HG03095 (cell line): Measurements from ENCODE around the gene SNW1.
A peak's percentile ranks its signal among the peaks of the same experiment; 100 is the strongest.
"Not testable (repeated sequence)": the region's sequence is repeated elsewhere in the genome, so short reads cannot be mapped to it uniquely, and the experiment has no call there.

ENCODE experiments used
- ATAC-seq: cut with Tn5 transposase; IDR thresholded peaks from one replicate; pipeline ENCODE4 v1.9.1; 2021; ENCODE audit warnings: moderate library complexity; ENCODE audit not compliant: unreplicated experiment

The SNW1 gene

GRCh38 chr14:77760381-77761204, at the start of gene SNW1:
Gene SNW1 (minus strand): TSS chr14:77761156. CDS start chr14:77761127, 29 bp downstream.
- ATAC-seq: peak; percentile 91

GRCh38 chr14:77809011-77809410, 48.1 kb upstream of the SNW1 start:
- ATAC-seq: no peak

GRCh38 chr14:77808250-77808649, 47.3 kb upstream of the SNW1 start:
- ATAC-seq: no peak

- ATAC-seq: no peak
Observed at GRCh38 chr14:77805706-77806105, 44.8 kb upstream of the SNW1 start.

- ATAC-seq: no peak
Observed at GRCh38 chr14:77804592-77804991, 43.6 kb upstream of the SNW1 start.

GRCh38 chr14:77800814-77801213, 39.9 kb upstream of the SNW1 start:
- ATAC-seq: no peak

- peak; percentile 90 for ATAC-seq
Observed at GRCh38 chr14:77799863-77800730, 39.1 kb upstream of the SNW1 start, which contains the start of gene ADCK1. Gene ADCK1 (plus strand): TSS chr14:77800109. CDS start chr14:77818979, 18,870 bp downstream.

- not testable (repeated sequence) for ATAC-seq
Observed at GRCh38 chr14:77799456-77799855, 38.5 kb upstream of the SNW1 start.

GRCh38 chr14:77794357-77794756, 33.4 kb upstream of the SNW1 start:
- ATAC-seq: no peak

- ATAC-seq: not testable (repeated sequence)
Observed at GRCh38 chr14:77793255-77793654, 32.3 kb upstream of the SNW1 start.

GRCh38 chr14:77791225-77791600, 30.3 kb upstream of the SNW1 start:
- ATAC-seq: no peak

- no peak for ATAC-seq
Observed at GRCh38 chr14:77790566-77791224, 29.7 kb upstream of the SNW1 start.

- ATAC-seq: no peak
Observed at GRCh38 chr14:77786148-77786547, 25.2 kb upstream of the SNW1 start.

- ATAC-seq: no peak
Observed at GRCh38 chr14:77782202-77782601, 21.2 kb upstream of the SNW1 start.

GRCh38 chr14:77773966-77774365, 13.0 kb upstream of the SNW1 start:
- not testable (repeated sequence) for ATAC-seq

- ATAC-seq: not testable (repeated sequence)
Observed at GRCh38 chr14:77768442-77769069, 7.6 kb upstream of the SNW1 start.

GRCh38 chr14:77763978-77764377, 3.0 kb upstream of the SNW1 start:
- no peak for ATAC-seq

GRCh38 chr14:77763316-77763715, 2.4 kb upstream of the SNW1 start:
- no peak for ATAC-seq

GRCh38 chr14:77761205-77761931, 412 bp upstream of the SNW1 start:
- ATAC-seq: peak; percentile 19
